CD4-positive, alpha-beta T cell treated with Interleukin-17A for 4 hours (primary cell): Measurements from ENCODE around the gene MTMR12.

ENCODE experiments used
- DNase-seq: peaks from one replicate; pipeline ENCODE4 v3.0.0-alpha.2; 2020; ENCODE audit warnings: mixed read lengths

The MTMR12 gene

DNA sequence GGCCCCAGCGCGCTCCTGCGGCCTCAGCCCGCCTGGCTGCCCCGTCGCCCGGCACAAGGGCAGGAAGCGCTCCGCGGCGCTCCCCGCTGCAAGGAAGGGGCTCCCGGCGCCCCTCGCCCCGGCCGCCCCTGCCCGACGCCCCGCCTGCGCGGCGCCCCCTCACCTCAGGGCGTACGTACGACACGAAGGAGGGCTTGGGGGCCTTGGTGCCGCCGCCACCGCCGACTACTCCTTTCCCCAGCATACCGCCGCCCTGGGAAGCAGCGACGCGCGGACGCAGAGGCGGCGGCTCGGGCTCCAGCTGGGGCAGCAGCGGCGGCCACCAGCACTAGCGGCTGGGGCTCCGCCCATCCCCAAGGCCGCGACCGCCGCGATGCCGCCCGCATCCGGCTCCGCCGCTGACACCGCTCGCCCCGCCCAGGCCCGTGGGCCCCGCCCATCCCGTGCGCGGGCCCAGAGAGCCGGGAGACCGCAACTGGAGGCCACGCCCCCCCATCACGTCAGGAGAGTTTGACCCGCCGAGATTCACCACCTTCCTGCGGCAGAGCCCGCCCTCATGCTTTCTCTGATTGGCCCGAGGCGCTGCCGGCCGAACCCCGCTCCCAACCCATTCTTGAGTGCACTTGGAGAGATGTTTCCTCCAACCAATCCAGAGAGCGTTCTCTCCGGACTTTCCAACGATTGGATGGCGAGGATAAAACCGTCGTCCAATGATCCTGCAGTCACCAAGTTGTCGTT is at the start of gene MTMR12:
Gene MTMR12, minus strand, starts transcription at position 345 of the 738 bp plus-strand sequence. Its CDS starts 101 bp downstream, at position 244.
- DNase-seq: peak; percentile 100

- DNase-seq: no peak
These were observed 49.8 kb upstream of the MTMR12 start for GRCh38 chr5:32362527-32362926.

GRCh38 chr5:32360906-32361305 is 48.2 kb upstream of the MTMR12 start:
- DNase-seq: no peak

- no peak for DNase-seq
These were observed 45.9 kb upstream of the MTMR12 start for GRCh38 chr5:32358611-32359010.

DNA sequence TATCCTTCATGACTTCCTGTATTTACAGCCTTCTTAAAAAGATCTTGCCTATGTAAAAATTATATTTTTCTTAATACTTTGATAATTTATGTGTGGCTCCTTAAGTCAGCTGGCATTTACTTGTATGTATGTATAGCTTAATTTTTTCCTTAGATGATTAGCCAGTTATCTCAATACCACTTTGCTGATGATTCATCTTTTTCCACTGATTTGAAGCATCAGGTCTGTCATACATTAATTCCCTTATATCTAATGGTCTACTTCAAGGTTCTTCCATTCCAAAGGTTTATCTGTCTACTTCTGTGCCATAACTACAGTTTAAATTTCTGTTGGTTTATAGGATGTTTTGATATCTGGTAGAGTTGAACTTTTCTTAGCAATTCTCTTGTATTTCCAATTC is 44.9 kb upstream of the MTMR12 start:
- DNase-seq: no peak

GRCh38 chr5:32355686-32356085 is 42.9 kb upstream of the MTMR12 start:
- DNase-seq: no peak

GRCh38 chr5:32353420-32353819 is 40.7 kb upstream of the MTMR12 start:
- DNase-seq: no peak

DNA sequence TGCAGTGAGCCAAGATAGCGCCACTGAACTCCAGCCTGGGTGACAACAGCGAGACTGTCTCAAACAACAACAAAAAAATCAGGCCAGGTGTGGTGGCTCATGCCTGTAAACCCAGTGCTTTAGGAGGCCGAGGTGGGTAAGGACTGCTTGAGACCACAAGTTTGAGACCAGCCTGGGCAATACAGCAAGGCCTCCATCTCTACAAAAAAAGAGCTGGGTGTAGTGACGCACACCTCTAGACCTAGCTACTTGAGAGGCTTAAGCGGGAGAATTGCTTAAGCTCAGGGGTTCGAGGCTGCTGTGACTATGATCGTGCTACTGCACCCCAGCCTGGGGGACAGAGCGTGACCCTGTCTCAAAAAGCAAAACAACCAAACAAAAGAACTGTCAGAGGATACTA is 39.9 kb upstream of the MTMR12 start:
- no peak for DNase-seq

DNA sequence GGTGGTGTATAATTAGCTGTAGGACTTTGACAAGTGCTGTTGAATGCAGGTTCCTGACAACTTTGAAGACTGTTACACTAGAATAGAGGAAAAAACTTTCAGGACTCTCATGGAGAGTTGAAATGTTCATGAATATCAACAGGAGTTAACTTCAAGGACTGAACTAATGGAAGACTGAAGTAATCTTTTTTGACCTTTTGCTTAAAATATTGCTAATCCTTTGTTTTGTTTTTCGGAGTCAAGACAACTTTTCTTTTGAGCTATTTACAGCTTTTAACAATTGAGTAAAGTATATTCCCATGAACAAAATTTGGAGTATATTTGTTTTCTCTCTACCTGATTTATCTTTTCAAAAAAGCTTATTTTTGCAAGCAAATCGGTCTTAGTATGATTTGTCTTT is 34.1 kb upstream of the MTMR12 start:
- DNase-seq: no peak

DNA sequence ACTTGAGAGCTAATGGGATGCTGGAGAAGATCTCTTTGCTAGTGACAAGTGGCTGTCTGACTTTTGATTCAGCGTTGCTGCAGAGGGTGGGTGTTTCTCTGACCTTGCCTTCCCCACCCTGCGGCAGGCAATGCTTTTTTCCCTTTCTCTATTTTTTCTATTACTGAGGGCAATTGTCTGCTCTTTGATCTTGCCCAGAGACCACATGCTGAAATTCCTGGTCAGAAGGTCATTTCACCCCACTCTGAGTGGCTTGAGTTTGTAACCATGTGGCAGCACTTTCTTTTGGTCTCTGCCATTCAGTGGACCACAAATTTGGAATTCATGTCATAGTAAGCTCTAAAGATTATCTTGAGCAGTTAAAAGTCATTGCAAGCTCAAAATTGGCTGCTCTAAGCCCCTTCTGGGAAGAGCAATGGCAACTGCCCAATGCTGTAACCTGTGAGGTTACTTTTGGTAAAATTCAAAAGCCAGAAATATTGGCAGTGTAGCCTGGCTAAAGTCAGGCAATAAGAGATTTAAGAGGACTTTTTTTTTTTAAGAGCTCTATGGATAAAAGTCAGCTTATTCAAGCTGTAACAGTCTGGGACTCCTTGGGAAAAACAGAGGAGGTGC is 30.4 kb upstream of the MTMR12 start:
- DNase-seq: no peak

DNA sequence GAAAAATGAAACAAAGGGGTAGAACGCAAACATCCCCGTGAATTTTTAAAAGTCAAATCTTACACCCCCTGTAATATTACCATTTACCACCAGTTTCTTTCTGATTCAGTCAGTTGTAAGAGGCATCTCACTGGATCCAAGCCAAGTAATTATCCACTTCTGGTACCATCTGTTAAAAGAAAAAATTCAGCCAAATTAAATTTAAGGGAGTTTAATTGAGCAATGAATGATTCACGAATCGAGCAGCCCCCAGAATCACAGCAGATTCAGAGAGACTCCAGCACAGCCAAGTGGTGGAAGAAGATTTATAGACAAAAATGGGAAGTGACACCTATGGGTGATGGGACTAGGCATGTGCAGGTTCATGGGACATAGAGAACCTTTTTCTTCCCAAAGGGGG is 29.9 kb upstream of the MTMR12 start:
- DNase-seq: no peak

DNA sequence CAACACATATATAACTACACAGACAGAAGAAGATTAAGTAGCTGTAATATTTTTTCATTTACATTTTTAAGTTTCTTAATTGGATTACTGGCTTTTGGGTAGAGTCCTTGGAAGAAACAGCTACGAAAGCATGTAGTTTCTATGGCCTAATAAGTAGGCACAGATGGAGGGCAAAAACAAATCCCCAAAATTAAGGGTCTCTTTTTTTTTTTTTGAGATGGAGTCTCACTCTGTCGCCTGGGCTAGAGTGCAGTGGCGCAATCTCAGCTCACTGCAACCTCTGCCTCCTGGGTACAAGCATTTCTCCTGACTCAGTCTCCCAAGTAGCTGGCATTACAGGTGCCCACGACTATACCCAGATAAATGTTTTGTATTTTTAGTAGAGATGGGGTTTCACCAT is 27.1 kb upstream of the MTMR12 start:
- no peak for DNase-seq

DNA sequence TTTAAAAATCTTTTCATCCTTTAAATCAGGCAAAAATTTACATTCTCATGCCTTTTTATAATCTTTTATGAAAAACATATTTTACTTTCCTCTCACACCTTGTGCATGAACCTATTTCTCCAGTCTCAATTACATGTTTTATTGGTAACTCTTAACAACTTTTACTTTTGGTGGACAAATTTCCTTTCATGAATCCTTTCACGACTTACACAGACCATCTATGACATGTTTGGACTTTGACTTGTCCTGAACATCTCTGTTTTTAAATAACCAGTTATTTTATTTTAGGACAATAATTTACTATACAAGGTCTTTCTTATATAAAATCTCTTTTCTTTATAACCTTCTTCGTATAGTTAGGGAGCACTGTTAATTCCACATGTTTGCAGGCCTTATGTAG is 26.5 kb upstream of the MTMR12 start:
- no peak for DNase-seq

DNA sequence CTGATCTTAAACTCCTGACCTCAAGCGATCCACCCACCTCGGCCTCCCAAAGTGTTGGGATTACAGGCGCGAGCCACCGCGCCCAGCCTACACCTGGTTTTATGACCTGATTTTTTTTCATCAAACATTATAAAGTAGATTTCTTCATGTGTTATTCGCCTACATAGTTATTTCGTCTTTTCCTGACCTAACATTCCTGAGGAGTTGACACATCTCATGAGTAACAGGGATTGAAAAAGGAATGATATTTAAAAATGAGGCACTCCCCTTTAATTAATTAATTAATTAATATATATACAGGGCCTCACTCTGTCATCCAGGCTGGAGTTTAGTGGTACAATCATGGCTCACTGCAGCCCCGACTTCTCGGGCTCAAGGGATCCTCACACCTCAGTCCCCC is 20.2 kb upstream of the MTMR12 start:
- DNase-seq: no peak

- DNase-seq: no peak
These were observed 19.6 kb upstream of the MTMR12 start for GRCh38 chr5:32332361-32332760.

DNA sequence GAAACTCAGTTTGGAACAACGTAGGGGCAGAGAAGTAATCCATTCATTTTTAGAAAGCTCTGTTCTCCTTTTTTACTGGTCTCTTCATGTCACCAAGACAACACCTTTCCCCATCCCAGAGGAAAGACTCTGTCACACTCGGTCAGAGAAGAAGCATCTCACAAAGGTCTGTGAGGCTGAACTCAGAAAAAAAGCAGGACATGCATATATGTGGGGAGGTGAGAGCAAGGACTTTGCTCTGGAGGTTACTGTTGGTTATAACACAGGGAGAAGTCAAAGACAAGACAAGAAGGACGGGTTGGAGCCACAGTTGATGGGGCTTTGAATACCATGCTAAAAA is 19.2 kb upstream of the MTMR12 start:
- no peak for DNase-seq

GRCh38 chr5:32331217-32331934 is 18.6 kb upstream of the MTMR12 start:
- no peak for DNase-seq

- no peak for DNase-seq
These were observed 17.6 kb upstream of the MTMR12 start for GRCh38 chr5:32330126-32330971.

GRCh38 chr5:32329395-32329834 is 16.7 kb upstream of the MTMR12 start:
- DNase-seq: peak; percentile 64

DNA sequence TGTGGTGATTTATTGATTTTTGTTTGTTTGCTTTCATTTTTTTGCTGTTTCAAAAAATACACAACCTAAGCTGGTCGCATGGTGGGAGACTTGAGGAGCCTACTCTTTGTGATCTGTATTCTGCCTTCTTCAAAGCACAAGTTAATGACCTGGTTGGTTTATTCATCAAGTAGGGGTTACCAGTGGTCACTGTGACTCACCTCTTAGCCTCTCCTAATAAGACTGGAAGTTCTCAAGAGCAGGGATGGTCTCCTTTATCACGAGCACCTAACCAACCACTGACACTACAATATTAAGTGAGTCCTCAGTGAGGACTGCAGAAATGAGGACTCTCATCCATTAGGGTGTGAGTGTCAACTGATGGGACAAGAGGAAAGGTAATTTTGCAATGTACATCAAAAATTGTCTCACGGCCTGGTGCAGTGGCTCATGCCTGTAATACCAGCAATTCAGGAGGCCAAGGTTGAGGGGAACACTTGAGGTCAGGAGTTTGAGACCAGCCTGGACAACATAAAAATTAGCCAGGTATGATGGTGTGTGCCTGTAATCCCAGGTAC is 13.6 kb upstream of the MTMR12 start:
- DNase-seq: no peak

- no peak for DNase-seq
These were observed 12.9 kb upstream of the MTMR12 start for GRCh38 chr5:32325616-32326015.

DNA sequence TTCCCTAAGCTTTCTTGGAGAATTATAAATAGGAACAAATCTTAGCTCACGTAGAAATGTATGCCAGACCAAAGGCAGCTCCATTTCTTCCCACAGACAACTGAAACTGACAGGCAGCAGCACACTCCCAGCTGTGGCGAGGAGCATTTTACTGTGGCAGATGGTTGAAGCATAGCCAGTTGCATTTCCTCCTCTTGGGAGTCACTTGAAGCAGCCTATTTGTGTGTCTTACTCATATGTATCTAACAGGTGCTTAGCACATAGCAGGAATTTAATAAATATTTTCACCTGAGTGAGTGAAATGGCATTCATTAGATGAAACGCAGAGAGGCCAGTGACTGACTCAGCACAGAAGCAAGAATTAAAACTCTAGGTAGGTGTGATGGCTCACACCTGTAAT is 12.3 kb upstream of the MTMR12 start:
- no peak for DNase-seq

- no peak for DNase-seq
These were observed 11.0 kb upstream of the MTMR12 start for GRCh38 chr5:32323741-32324140.
